ENCODE data around the gene SNX30. TPM values are rescaled to one million over a fixed set of nuclear protein-coding genes. Genes with fewer than 3 reads are reported as not detected.
"Not testable (repeated sequence)": the region's sequence is repeated elsewhere in the genome, so short reads cannot be mapped to it uniquely, and the experiment has no call there.

Gene SNX30
- total RNA-seq, 4 donors from 2014 or later: 12.8 to 16.1 (median 14.4) TPM

GRCh38 chr9:112717661-112718331 lies 32.8 kb upstream of the SNX30 start, which contains the start of gene INIP:
Gene INIP, minus strand, starts transcription at chr9:112718117. Its CDS starts 1,632 bp downstream, at chr9:112716485.
- peak; percentile 97 to 98 for DNase-seq (ENCODE audit: low spot score in 2 of 2)
- Histone ChIP-seq H3K4me1 (peaks cover 22% of the 10 kb centered on the region), H3K9me3 (no peaks in the 10 kb centered on the region), H3K4me3 (peak within 1 kb of the TSS; percentile 91), H3K36me3 (peaks cover 13% of the 10 kb centered on the region), H3K27me3 (no peaks in the 10 kb centered on the region), H3K27ac (peak within 1 kb of the TSS; percentile 95)
- TF ChIP-seq POLR2A (IDR thresholded peaks at IDR 0.05) (no peak), POLR2AphosphoS5 (IDR thresholded peaks at IDR 0.05) (peak in 2 of 3 donors; percentile 57 to 69)
- WGBS: 0% methylated on average over 17 of the region's 51 CpGs

- H3K27ac ChIP-seq: no peak overlapping the region
- no peaks in the 10 kb centered on the region for H3K27me3 ChIP-seq
- H3K9me3 ChIP-seq: no peaks in the 10 kb centered on the region
- DNase-seq (ENCODE audit: low spot score in 2 of 2): no peak
- H3K4me1 ChIP-seq: peaks cover 22% of the 10 kb centered on the region
- TF ChIP-seq CTCF (IDR thresholded peaks at IDR 0.05): no peak
- no peak for TF ChIP-seq EP300 (IDR thresholded peaks at IDR 0.05)
- no peak for TF ChIP-seq POLR2AphosphoS5 (IDR thresholded peaks at IDR 0.05)
- TF ChIP-seq POLR2A (IDR thresholded peaks at IDR 0.05): no peak
- H3K4me3 ChIP-seq: no peak overlapping the region
- 71% methylated on average over 1 of the region's 1 CpG for WGBS
- H3K36me3 ChIP-seq: peaks cover 6% of the 10 kb centered on the region
These were observed 31.3 kb upstream of the SNX30 start for GRCh38 chr9:112719241-112719691.

- no peak overlapping the region for H3K4me3 ChIP-seq
These were observed 30.9 kb upstream of the SNX30 start for GRCh38 chr9:112719696-112720095.

DNA sequence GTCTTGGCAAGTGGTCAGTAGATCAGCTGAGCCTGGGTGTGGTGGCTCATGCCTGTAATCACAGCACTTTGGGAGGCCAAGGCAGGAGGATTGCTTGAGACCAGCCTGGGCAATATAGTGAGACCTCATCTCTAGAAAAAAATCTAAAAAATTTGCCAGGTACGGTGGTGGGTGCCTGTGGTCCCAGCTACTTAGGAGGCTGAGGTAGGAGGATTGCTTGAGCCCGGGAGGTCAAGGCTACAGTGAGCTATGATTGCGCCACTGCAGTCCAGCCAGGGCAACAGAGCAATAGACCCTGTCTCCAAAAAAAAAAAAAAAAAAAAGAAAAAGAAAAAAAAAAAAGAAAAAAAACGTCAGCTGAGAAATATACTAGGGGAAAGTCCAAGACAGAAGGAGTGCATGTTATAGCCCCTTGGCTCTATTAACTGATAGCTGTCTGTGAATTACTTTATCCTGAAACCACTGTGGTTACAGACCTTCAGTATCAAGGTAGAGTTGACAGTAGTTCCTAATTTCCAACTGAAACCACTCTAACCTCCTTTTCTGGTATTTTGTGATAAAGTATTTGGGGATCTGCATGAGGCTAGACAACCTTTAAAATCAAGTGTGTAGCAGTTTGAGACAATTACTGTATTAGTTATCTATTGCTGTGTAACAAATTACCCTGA lies 30.3 kb upstream of the SNX30 start:
- TF ChIP-seq POLR2A (IDR thresholded peaks at IDR 0.05): no peak
- WGBS: 80% methylated on average over 4 of the region's 4 CpGs
- H3K36me3 ChIP-seq: peaks cover 2% of the 10 kb centered on the region

More at GRCh38 chr9:112719696-112720095, 30.9 kb upstream of the SNX30 start:
- DNase-seq (ENCODE audit: low spot score in 2 of 2): no peak
- Histone ChIP-seq H3K9me3 (no peaks in the 10 kb centered on the region), H3K27ac (no peak overlapping the region), H3K27me3 (no peaks in the 10 kb centered on the region), H3K4me1 (peaks cover 22% of the 10 kb centered on the region), H3K36me3 (peaks cover 5% of the 10 kb centered on the region)
- TF ChIP-seq POLR2AphosphoS5 (IDR thresholded peaks at IDR 0.05) (no peak), CTCF (IDR thresholded peaks at IDR 0.05) (no peak), POLR2A (IDR thresholded peaks at IDR 0.05) (no peak), EP300 (IDR thresholded peaks at IDR 0.05) (no peak)
- WGBS: 68% methylated on average over 2 of the region's 2 CpGs

DNA sequence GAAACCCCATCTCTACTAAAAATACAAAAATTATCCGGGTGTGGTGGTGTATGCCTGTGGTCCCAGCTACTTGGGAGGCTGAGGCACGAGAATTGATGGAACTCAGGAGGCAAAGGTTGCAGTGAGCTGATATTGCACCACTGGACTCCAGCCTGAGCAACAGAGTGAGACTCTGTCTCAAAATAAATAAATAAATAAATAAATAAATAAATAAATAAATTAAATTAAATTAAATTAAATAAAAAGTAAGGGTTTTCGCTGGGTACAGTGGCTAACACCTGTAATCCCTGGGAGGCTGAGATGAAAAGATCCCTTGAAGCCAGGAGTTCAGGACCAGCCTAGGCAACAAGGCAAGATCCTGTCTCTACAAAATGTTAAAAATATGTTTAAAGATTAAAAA lies 27.8 kb upstream of the SNX30 start:
- H3K9me3 ChIP-seq; H3K4me3 ChIP-seq; H3K36me3 ChIP-seq; H3K4me1 ChIP-seq; DNase-seq (ENCODE audit: low spot score in 2 of 2); H3K27ac ChIP-seq; H3K27me3 ChIP-seq: not testable (repeated sequence)
- WGBS: 90% methylated on average over 3 of the region's 3 CpGs

More for the DNA sequence above, 30.3 kb upstream of the SNX30 start:
- peaks cover 22% of the 10 kb centered on the region for H3K4me1 ChIP-seq
- H3K9me3 ChIP-seq: no peaks in the 10 kb centered on the region
- no peak overlapping the region for H3K27ac ChIP-seq
- no peak overlapping the region for H3K4me3 ChIP-seq
- no peak for DNase-seq (ENCODE audit: low spot score in 2 of 2)
- no peaks in the 10 kb centered on the region for H3K27me3 ChIP-seq

DNA sequence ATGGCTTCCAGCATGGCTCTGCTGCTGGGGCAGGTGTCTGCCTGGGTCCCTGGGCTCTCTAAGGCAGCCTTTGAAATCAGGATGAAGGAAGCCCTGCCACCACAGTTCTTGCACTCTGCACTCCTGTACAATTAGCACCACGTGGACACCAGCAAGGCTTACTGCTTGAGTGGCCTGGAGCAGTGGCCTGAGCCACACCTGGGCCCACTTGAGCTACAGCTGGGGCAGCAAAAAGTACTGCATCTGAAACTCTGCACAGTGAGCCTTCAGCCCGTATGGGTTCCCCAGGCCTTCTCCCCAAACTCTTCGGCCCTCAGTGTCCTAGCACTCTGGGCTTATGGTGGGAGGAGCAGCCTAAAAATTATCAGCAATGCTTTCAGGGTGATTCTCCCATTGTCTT lies 24.6 kb upstream of the SNX30 start:
- DNase-seq (ENCODE audit: low spot score in 2 of 2): no peak
- TF ChIP-seq POLR2AphosphoS5 (IDR thresholded peaks at IDR 0.05) (no peak), CTCF (IDR thresholded peaks at IDR 0.05) (no peak)
- no peaks in the 10 kb centered on the region for H3K9me3 ChIP-seq
- no peak overlapping the region for H3K4me3 ChIP-seq
- no peaks in the 10 kb centered on the region for H3K36me3 ChIP-seq
- H3K4me1 ChIP-seq: no peaks in the 10 kb centered on the region
- no peaks in the 10 kb centered on the region for H3K27me3 ChIP-seq
- WGBS: 83% methylated on average over 2 of the region's 3 CpGs
- H3K27ac ChIP-seq: no peak overlapping the region
